SK-N-MC (cell line): ENCODE results near the gene CBX4.
A peak's percentile ranks its signal among the peaks of the same experiment; 100 is the strongest.

Experiments used
- DNase-seq: peaks from one replicate; pipeline ENCODE4 v3.0.0-alpha.2; 2011; ENCODE audit warnings: low read depth, low spot score
- H3K27ac ChIP-seq: fragments of 200-600 bp; sonication (generic); 2 replicates; pipeline ENCODE4 v1.5.1; 2016; ENCODE audit warnings: mixed run types
- H3K36me3 ChIP-seq: fragments of 200-600 bp; sonication (generic); 2 replicates; pipeline ENCODE4 v1.6.1; 2017; ENCODE audit warnings: antibody characterized with exemption, low read length, mixed read lengths; ENCODE audit not compliant: insufficient read depth
- H3K4me3 ChIP-seq: fragments of 200-600 bp; sonication (generic); 2 replicates; pipeline ENCODE4 v1.5.1; 2016
- H3K9ac ChIP-seq: fragments of 200-600 bp; sonication (generic); 2 replicates; pipeline ENCODE4 v1.8.0; 2017; ENCODE audit warnings: mixed run types, mixed read lengths; ENCODE audit not compliant: insufficient read length
- H3K9me3 ChIP-seq: fragments of 200-600 bp; sonication (generic); 2 replicates; pipeline ENCODE4 v1.6.1; 2017; ENCODE audit warnings: low read depth, mild to moderate bottlenecking, antibody characterized with exemption, low read length, moderate library complexity, mixed read lengths
- EZH2 ChIP-seq: fragments of 200-600 bp; sonication (generic); IDR thresholded peaks from one replicate; pipeline ENCODE4 v1.6.1; 2017; ENCODE audit warnings: antibody characterized with exemption
- FOXP2 ChIP-seq: optimal IDR thresholded peaks from 2 replicates; pipeline ENCODE3; 2011; ENCODE audit warnings: mild to moderate bottlenecking, moderate library complexity; ENCODE audit not compliant: insufficient read depth; ENCODE audit errors: extremely low read length, control extremely low read depth
- POLR2AphosphoS5 ChIP-seq: IDR thresholded peaks from 2 replicates; pipeline ENCODE4 v1.6.1; 2012; ENCODE audit warnings: mild to moderate bottlenecking, low read depth, low read length, borderline replicate concordance

Gene CBX4

DNA sequence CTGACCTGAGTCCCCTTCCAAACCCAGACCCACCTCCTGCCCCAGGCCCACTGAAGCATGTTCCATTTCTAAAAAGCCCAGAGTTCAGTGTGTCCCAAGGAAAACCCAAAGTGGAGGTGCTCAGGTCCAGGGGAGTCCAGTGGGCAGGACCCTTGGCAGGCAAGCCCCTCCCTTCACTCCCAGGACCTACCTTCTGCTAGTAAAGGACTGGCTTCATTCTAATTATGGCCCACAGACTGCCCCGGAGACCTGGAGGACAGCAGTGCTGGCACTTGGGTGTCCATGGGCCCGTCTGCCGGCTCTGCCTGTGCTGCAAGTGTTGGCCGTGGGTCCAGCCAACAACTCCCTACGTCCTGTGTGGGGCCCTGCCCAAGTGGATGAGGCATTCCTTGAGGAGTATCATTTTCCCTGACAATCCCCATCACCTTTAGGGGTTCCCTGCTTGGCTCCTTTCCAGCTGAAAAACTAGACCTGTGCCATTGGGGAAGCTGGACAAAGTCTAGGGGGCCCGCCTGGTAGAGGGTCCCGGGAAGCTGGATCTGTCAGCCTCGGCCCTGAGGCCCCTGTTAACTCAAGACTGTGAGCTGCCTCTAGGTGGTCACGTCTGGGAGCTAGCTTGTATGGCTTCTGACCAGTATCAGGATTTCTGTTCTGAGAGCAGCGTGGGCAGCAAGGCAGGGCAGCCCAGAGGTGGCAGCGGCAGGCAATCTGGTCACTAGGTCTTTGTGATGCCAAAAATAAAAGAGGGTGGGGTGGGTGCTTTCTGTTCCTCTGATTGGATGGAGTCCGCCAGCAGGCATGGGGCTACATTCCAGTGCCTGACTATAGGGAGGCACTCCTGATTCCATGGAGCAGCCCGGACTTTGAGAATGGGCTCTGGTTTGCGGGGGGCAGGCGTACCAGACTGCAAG lies 53.1 kb downstream of the CBX4 start:
- TF ChIP-seq FOXP2 (no peak), POLR2AphosphoS5 (no peak; the same call in 1 of the 2 replicates), EZH2 (no peak)
- peak overlapping the region; percentile 97 for H3K27ac ChIP-seq
- no peak for DNase-seq
- H3K9ac ChIP-seq, result no peak overlapping the region
- peaks cover 41% of the 10 kb centered on the region for H3K36me3 ChIP-seq
- no peaks in the 10 kb centered on the region for H3K9me3 ChIP-seq
- no peak overlapping the region; the same call in 1 of the 2 replicates for H3K4me3 ChIP-seq

DNA sequence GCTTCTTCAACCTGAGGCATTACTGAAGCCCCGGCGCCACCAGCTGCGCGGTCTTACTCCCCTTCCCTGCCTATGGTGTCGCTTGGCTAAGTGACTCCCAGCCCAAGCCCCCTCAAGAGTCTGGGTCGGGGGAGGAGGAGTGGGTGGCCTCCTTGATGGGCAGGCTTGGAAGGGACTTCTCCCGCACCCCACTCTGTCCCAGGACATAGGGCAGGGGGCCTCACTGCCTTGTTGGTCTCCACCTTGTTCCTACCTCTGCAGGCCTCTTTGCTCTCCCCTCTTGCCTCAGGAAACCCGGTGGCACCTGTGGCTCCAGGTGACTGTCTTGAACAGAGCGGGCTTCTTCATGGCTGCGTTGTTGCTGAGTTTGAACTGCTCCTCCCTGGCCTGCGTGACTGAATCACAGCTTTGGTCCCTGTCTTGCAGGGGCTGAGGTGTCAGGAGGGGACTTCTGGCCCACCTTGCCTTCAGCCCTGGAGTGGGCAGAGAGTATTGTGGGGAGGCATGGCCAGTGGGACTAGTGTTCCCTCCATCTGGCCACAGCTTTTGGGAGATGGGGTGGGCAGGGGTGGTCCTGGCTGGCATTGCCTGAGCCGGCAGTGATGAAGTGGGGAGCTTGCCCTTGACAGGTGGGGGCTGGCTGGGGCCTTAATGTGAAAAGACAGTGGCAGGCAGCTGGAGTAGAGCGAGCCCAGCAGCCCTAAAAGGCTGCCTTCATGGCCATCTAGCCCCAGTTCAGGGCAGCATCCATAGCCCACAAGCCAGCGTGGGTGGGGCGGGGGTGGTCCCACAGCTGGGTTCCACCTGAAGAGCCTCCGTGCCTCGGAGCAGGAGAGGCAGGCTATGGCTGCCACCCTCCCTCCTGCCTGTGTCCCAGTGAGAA lies 54.0 kb downstream of the CBX4 start:
- no peak overlapping the region for H3K4me3 ChIP-seq
- TF ChIP-seq POLR2AphosphoS5, result no peak
- TF ChIP-seq FOXP2, result no peak
- TF ChIP-seq EZH2, result no peak
- DNase-seq, result no peak
- H3K9ac ChIP-seq, result no peak overlapping the region
- H3K36me3 ChIP-seq, result peaks cover 50% of the 10 kb centered on the region
- H3K27ac ChIP-seq, result no peak overlapping the region; the same call in 1 of the 2 replicates
- no peaks in the 10 kb centered on the region for H3K9me3 ChIP-seq

DNA sequence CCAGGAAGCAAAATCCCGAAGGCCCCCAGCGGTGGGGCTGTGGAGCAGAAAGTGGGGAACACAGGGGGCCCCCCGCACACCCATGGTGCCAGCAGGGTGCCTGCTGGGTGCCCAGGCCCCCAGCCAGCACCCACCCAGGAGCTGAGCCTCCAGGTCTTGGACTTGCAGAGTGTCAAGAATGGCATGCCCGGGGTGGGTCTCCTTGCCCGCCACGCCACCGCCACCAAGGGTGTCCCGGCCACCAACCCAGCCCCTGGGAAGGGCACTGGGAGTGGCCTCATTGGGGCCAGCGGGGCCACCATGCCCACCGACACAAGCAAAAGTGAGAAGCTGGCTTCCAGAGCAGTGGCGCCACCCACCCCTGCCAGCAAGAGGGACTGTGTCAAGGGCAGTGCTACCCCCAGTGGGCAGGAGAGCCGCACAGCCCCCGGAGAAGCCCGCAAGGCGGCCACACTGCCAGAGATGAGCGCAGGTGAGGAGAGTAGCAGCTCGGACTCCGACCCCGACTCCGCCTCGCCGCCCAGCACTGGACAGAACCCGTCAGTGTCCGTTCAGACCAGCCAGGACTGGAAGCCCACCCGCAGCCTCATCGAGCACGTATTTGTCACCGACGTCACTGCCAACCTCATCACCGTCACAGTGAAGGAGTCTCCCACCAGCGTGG lies 54.8 kb downstream of the CBX4 start:
- Histone ChIP-seq H3K27ac (no peak overlapping the region), H3K9ac (no peak overlapping the region), H3K36me3 (peaks cover 58% of the 10 kb centered on the region), H3K4me3 (no peak overlapping the region), H3K9me3 (no peaks in the 10 kb centered on the region)
- DNase-seq, result no peak
- TF ChIP-seq FOXP2, result no peak
- TF ChIP-seq EZH2, result no peak
- TF ChIP-seq POLR2AphosphoS5, result peak; percentile 36; the same call in 1 of the 2 replicates

DNA sequence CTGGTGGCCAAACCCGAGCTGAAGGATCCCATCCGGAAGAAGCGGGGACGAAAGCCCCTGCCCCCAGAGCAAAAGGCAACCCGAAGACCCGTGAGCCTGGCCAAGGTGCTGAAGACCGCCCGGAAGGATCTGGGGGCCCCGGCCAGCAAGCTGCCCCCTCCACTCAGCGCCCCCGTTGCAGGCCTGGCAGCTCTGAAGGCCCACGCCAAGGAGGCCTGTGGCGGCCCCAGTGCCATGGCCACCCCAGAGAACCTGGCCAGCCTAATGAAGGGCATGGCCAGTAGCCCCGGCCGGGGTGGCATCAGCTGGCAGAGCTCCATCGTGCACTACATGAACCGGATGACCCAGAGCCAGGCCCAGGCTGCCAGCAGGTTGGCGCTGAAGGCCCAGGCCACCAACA lies 55.3 kb downstream of the CBX4 start:
- DNase-seq, result no peak
- Histone ChIP-seq H3K9ac (no peak overlapping the region), H3K9me3 (no peaks in the 10 kb centered on the region), H3K4me3 (no peak overlapping the region), H3K27ac (no peak overlapping the region), H3K36me3 (peaks cover 64% of the 10 kb centered on the region)
- TF ChIP-seq POLR2AphosphoS5 (no peak), EZH2 (no peak), FOXP2 (no peak)
